ENCODE measurements around the gene RBL1.
"Not testable (repeated sequence)": the region's sequence is repeated elsewhere in the genome, so short reads cannot be mapped to it uniquely, and the experiment has no call there.

- TF ChIP-seq REST, CTCF (tag by site-specific recombination; IDR thresholded peaks at IDR 0.05): not testable (repeated sequence)
Observed at GRCh38 chr20:36966965-36967364, 128.8 kb downstream of the RBL1 start.

All from HEK293 (cell line).